ENCODE results near the gene PCBP3.

- TF ChIP-seq YY1 (IDR thresholded peaks at IDR 0.05; ENCODE audit: insufficient read depth, insufficient read length) (no peak), ZNF274 (IDR thresholded peaks at IDR 0.05; ENCODE audit: low read depth, low read length) (no peak)
These were observed 48.6 kb upstream of the PCBP3 start for GRCh38 chr21:45594721-45595489.
